GM12878 (cell line): ENCODE data around the gene BIRC5. TPM values are rescaled to one million over a fixed set of nuclear protein-coding genes. Genes with fewer than 3 reads are reported as not detected.

Experiments used
- ATAC-seq: fragments of 200-7000 bp; cut with Tn5 transposase; 3 replicates; pipeline ENCODE4 v1.9.1; 2020; ENCODE audit warnings: mild to moderate bottlenecking, moderate library complexity
- BruUV-seq: library from RNA; stranded (reverse); fragments of 400-500 nt; replicated peaks from 2 replicates; lab custom pipeline; 2021; lab: Mats Ljungman, UMichigan
- CTCF ChIA-PET: fragments of 300-600 bp; sonication (Branson Sonifier 250); formaldehyde crosslinking; extraction: SDS; loops from one replicate; lab custom pipeline; 2021; ENCODE audit warnings: inconsistent platforms; lab: Yijun Ruan, JAX
- POLR2A ChIA-PET: fragments of 350-600 bp; formaldehyde crosslinking; extraction: SDS; loops from one replicate; lab custom pipeline; 2021; ENCODE audit warnings: inconsistent platforms; lab: Charles Lee
- RAD21 ChIA-PET: fragments of 300-600 bp; sonication (Branson Sonifier 250); formaldehyde crosslinking; loops from one replicate; lab custom pipeline; 2023; ENCODE audit warnings: antibody characterized with exemption; ENCODE audit not compliant: unreplicated experiment; lab: Charles Lee
- SMC1A ChIA-PET: fragments of 300-600 bp; sonication (Branson Sonifier 250); formaldehyde crosslinking; loops from one replicate; lab custom pipeline; 2023; ENCODE audit not compliant: unreplicated experiment, uncharacterized antibody; lab: Charles Lee
- DNase-seq: peaks from one replicate; pipeline ENCODE4 v3.0.0-alpha.2; 2011; ENCODE audit warnings: low read depth, low spot score
- FAIRE-seq: peaks from 3 replicates; lab custom pipeline; 2011; peaks lifted over from hg19 to GRCh38; lab: Jason Lieb, UNC
- H2AFZ ChIP-seq: 2 replicates; pipeline ENCODE4 v1.6.0; 2011; ENCODE audit warnings: low read depth, low read length, control low read depth; ENCODE audit not compliant: control insufficient read depth
- H3K27ac ChIP-seq: 2 replicates; pipeline ENCODE4 v1.5.1; 2011; ENCODE audit warnings: control low read depth; ENCODE audit not compliant: control insufficient read depth, insufficient read depth
- H3K27me3 ChIP-seq, 2 experiments: replicated peaks in 1 of 2; 2 replicates each; pipeline versions ENCODE4 v1.6.0 to v1.6.1; 2011; ENCODE audit warnings: low read length in 1 of 2; ENCODE audit not compliant: control insufficient read depth in 2 of 2, insufficient read depth in 2 of 2
- H3K36me3 ChIP-seq, 2 experiments: 2 replicates each; pipeline ENCODE4 v1.5.1; 2011; ENCODE audit warnings: low read length in 1 of 2; ENCODE audit not compliant: control insufficient read depth in 2 of 2, insufficient read depth in 2 of 2
- H3K4me1 ChIP-seq: 2 replicates; pipeline ENCODE4 v1.6.1; 2011; ENCODE audit warnings: mild to moderate bottlenecking, low read length, moderate library complexity, mixed read lengths; ENCODE audit not compliant: control insufficient read depth, insufficient read depth
- H3K4me2 ChIP-seq: 2 replicates; pipeline ENCODE4 v1.6.0; 2011; ENCODE audit warnings: control low read depth; ENCODE audit not compliant: control insufficient read depth, insufficient read depth
- H3K4me3 ChIP-seq: fragments of 200-600 bp; sonication (generic); 2 replicates; pipeline ENCODE4 v1.5.1; 2016
- H3K79me2 ChIP-seq: 2 replicates; pipeline ENCODE4 v1.6.0; 2011; ENCODE audit warnings: low read length; ENCODE audit not compliant: control insufficient read depth, insufficient read depth
- H3K9ac ChIP-seq: 2 replicates; pipeline ENCODE4 v1.8.0; 2011; ENCODE audit warnings: low read length, control low read depth, mixed read lengths; ENCODE audit not compliant: control insufficient read depth, insufficient read depth
- H3K9me3 ChIP-seq: replicated peaks from 3 replicates; pipeline ENCODE4 v1.5.1; 2011; ENCODE audit warnings: mild to moderate bottlenecking, low read length; ENCODE audit not compliant: control insufficient read depth, insufficient read depth
- H4K20me1 ChIP-seq: 2 replicates; pipeline ENCODE4 v1.6.0; 2011; ENCODE audit not compliant: control insufficient read depth, insufficient read depth
- E4F1 ChIP-seq: fragments of 450-650 bp; IDR thresholded peaks from 2 replicates; pipeline ENCODE4 v1.6.1; 2018; ENCODE audit warnings: borderline replicate concordance, mild to moderate bottlenecking; ENCODE audit not compliant: partially characterized antibody
- GABPA ChIP-seq: IDR thresholded peaks from 2 replicates; pipeline ENCODE4 v1.6.1; 2014; ENCODE audit warnings: antibody characterized with exemption, low read depth, mild to moderate bottlenecking, inconsistent platforms
- IRF4 ChIP-seq: IDR thresholded peaks from 2 replicates; pipeline ENCODE4 v1.6.1; 2011; ENCODE audit warnings: low read depth, low read length
- KDM1A ChIP-seq: fragments of 200-600 bp; sonication (generic); IDR thresholded peaks from 2 replicates; pipeline ENCODE4 v1.6.1; 2016; ENCODE audit warnings: borderline replicate concordance
- PBX3 ChIP-seq: IDR thresholded peaks from 2 replicates; pipeline ENCODE4 v1.6.1; 2011; ENCODE audit warnings: mild to moderate bottlenecking, low read depth, low read length, moderate library complexity; ENCODE audit not compliant: insufficient replicate concordance
- RELA ChIP-seq: fragments of 450-650 bp; IDR thresholded peaks from 2 replicates; pipeline ENCODE4 v1.8.0; 2014; ENCODE audit warnings: borderline replicate concordance; ENCODE audit not compliant: partially characterized antibody
- SUPT20H ChIP-seq: IDR thresholded peaks from 2 replicates; pipeline ENCODE4 v1.6.1; 2011; ENCODE audit warnings: low read depth, mild to moderate bottlenecking, low read length, moderate library complexity, borderline replicate concordance; ENCODE audit not compliant: control insufficient read depth
- TCF7 ChIP-seq: IDR thresholded peaks from 2 replicates; pipeline ENCODE4 v1.6.1; 2014; ENCODE audit warnings: antibody characterized with exemption, borderline replicate concordance
- ZNF24 ChIP-seq: fragments of 450-650 bp; IDR thresholded peaks from 2 replicates; pipeline ENCODE4 v1.6.1; 2017; ENCODE audit warnings: antibody characterized with exemption, mild to moderate bottlenecking
- WGBS: methylation state at CpG from one replicate; pipeline ENCODE4 v1.1.6; 2016; ENCODE audit warnings: low lambda C conversion rate; ENCODE audit not compliant: insufficient replicate concordance, insufficient coverage; ENCODE audit errors: missing lambda C conversion rate; 5-methylcytosine and 5-hydroxymethylcytosine counted together
- in situ Hi-C: fragments of 300-500 bp; cut with MboI; formaldehyde crosslinking; loops from 9 replicates; pipeline ENCODE4 v1.14.3; 2018; ENCODE audit warnings: mixed read lengths
- intact Hi-C: fragments of 100-400 bp; cut with micrococcal nuclease; formaldehyde crosslinking; loops from one replicate; pipeline ENCODE4 v1.14.2; 2022; ENCODE audit not compliant: unreplicated experiment
- polyA plus RNA-seq, 11 experiments: library from polyadenylated mRNA; depleted of rRNA in 4 of 11; unstranded in 6 of 11; stranded (reverse) in 5 of 11; fragments of >200 nt; fragmentation: Nextera tagmentation in 4 of 11; fragmentation: Illumina TruSeq in 1 of 11; extraction: Ambion mirVana in 4 of 11; extraction: Trizol in 1 of 11; gene quantifications; 1 replicate in 1 of 11; 2 replicates in 10 of 11; pipeline versions ENCODE4 v1.2.1 to v1.2.3, GENCODE V29; 2011 to 2016; ENCODE audit warnings: inconsistent platforms in 2 of 11, missing spikeins in 2 of 11, low read depth in 1 of 11
- total RNA-seq, 4 experiments: library from RNA; depleted of rRNA in 3 of 4; stranded (reverse); fragments of >200 nt in 3 of 4; fragmentation: Illumina TruSeq in 1 of 4; extraction: Trizol in 1 of 4; gene quantifications; 2 replicates each; pipeline versions ENCODE4 v1.2.1 to v1.2.3, GENCODE V29; 2013 to 2021
- TF ChIP-seq, protein P1 (sequence below): fragments of 450-650 bp; IDR thresholded peaks from 2 replicates; pipeline ENCODE4 v1.6.1; 2017; ENCODE audit warnings: borderline replicate concordance
- TF ChIP-seq, protein P2 (sequence below): IDR thresholded peaks from 2 replicates; pipeline ENCODE4 v1.6.1; 2012; ENCODE audit warnings: low read depth, low read length, improper control_type of control experiment

The BIRC5 gene
- total and polyA plus RNA-seq, 10 of the 15 experiments (the other 5 are each of a cell fraction or from before 2014, with no cell fraction given), result 41.0 to 175 (median 90.8) TPM

DNA sequence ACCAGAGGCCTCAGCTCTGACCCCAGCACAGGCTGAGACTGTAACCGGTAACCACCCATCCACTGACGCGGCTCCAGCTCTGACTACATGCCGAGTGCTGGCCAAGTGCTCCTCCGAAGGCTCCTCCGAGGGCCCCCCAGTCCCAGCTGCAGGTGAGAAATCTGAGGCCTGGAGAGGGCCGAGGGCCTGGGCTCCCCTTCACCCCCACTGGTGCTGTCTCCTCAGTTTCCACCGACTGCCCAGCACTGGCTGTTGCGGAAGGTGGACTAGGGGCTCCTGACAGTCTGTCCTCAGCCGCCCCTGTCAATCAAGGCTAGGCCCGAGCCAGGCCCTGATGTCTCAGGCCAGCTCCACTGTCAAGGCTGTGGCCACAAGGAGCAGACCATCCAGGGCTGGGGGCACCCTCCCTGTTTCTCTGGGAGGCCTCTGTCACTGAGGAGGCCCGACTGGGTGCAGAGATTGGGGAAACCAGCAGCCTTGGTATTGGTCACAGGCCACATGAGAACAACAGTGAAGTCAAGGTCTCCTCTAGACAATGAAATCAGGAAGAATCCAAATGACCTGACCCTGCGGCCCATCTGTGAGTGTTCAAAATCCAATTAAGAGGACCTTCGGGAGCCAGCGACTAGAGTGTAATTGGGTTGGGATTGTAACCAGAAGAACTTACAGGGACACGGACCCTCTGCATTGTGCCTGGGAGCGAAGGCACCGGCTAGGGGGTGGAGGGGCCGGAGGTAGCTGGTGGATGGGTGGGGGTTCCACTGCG is 22.5 kb downstream of the BIRC5 start:
- Histone ChIP-seq H3K9me3 (no peaks in the 10 kb centered on the region), H3K79me2 (no peaks in the 10 kb centered on the region), H3K4me3 (no peak overlapping the region), H3K36me3 (no peaks in the 10 kb centered on the region), H4K20me1 (no peaks in the 10 kb centered on the region), H3K9ac (no peak overlapping the region)
- intact Hi-C loops, result no loop called here
- in situ Hi-C loops, result no loop called here
- ChIA-PET POLR2A (interaction anchor here (0.6 kb wide), 2 partner anchors 43 to 544 kb away, joined by 3 to 4 read pairs; no protein-coding TSS in a partner anchor), CTCF (interaction anchor here (2.7 kb wide), 1 partner anchor 14 kb away, joined by 13 read pairs; no protein-coding TSS in a partner anchor)
- no peak for DNase-seq
- TF ChIP-seq TCF7, result no peak
- no peak for TF ChIP-seq PBX3
- no peak for TF ChIP-seq ZNF24
- no peak for TF ChIP-seq KDM1A
- TF ChIP-seq SUPT20H, result no peak
- TF ChIP-seq, protein P1, sequence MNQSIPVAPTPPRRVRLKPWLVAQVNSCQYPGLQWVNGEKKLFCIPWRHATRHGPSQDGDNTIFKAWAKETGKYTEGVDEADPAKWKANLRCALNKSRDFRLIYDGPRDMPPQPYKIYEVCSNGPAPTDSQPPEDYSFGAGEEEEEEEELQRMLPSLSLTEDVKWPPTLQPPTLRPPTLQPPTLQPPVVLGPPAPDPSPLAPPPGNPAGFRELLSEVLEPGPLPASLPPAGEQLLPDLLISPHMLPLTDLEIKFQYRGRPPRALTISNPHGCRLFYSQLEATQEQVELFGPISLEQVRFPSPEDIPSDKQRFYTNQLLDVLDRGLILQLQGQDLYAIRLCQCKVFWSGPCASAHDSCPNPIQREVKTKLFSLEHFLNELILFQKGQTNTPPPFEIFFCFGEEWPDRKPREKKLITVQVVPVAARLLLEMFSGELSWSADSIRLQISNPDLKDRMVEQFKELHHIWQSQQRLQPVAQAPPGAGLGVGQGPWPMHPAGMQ, result no peak
- TF ChIP-seq IRF4, result no peak
- TF ChIP-seq, protein P2, sequence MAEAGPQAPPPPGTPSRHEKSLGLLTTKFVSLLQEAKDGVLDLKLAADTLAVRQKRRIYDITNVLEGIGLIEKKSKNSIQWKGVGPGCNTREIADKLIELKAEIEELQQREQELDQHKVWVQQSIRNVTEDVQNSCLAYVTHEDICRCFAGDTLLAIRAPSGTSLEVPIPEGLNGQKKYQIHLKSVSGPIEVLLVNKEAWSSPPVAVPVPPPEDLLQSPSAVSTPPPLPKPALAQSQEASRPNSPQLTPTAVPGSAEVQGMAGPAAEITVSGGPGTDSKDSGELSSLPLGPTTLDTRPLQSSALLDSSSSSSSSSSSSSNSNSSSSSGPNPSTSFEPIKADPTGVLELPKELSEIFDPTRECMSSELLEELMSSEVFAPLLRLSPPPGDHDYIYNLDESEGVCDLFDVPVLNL, result no peak
- no peak for TF ChIP-seq E4F1
- TF ChIP-seq RELA, result no peak
- no peak for TF ChIP-seq GABPA
- TF ChIP-seq, all 136 proteins: peak for 0
- RAD21 ChIA-PET, result no interaction called here
- FAIRE-seq (no peak), ATAC-seq (no peak)
- no TSS peak for BruUV-seq
- H3K27ac ChIP-seq, result no peak overlapping the region
- H3K4me2 ChIP-seq, result no peak overlapping the region
- peaks cover 3% of the 10 kb centered on the region for H3K4me1 ChIP-seq
- WGBS, result 70% methylated on average over 20 of the region's 20 CpGs
- no peak overlapping the region for H2AFZ ChIP-seq
- peaks cover 0 to 6% of the 10 kb centered on the region in 2 experiments; a peak in 2 of 4 replicates for H3K27me3 ChIP-seq
- SMC1A ChIA-PET, result interaction anchor here (3.3 kb wide), 1 partner anchor 14 kb away, joined by 13 read pairs; no protein-coding TSS in a partner anchor
